ENCODE measurements around the gene HDAC3. TPM values are rescaled to one million over a fixed set of nuclear protein-coding genes. Genes with fewer than 3 reads are reported as not detected.

Gene HDAC3
- total and polyA plus RNA-seq, 4 donors = 35.1 to 62.5 (median 46.7) TPM

DNA sequence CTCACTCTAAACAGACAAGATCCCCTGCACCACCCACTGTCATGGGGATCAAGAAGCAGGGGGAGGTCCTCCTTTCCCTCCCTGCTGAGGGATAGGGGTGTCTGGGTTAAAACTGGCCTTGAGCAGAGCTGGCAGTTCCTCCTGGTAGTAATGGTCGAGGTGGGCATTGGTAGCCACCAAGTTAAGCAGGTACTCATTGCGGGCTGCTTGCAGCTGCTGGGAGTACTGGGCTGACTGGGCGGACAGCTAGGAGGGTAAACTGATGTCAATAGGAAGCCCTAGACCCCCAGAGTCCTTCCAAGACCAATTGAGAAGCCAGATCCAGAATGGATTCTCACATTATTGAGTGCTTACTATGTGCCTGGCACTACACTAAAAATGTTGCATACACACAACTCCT, 11.2 kb upstream of the HDAC3 start:
- DNase-seq = no peak
- Histone ChIP-seq H3K9me3 (ENCODE audit: control insufficient read depth in 4 of 4, insufficient read depth in 3 of 4, low read length in 3 of 4) (no peaks in the 10 kb centered on the region), H3K9ac (ENCODE audit: insufficient read depth in 1 of 2, low read length in 2 of 2) (no peak overlapping the region), H3K4me1 (ENCODE audit: control insufficient read depth in 5 of 5, insufficient read depth in 5 of 5, low read length in 5 of 5) (peaks cover 0 to 13% (median 0%) of the 10 kb centered on the region in 5 donors), H3K4me3 (no peak overlapping the region), H3K27ac (ENCODE audit: low read depth in 1 of 2, low read length in 1 of 2) (no peak overlapping the region), H3K27me3 (ENCODE audit: control insufficient read depth in 3 of 3, insufficient read depth in 3 of 3, low read length in 2 of 3) (no peaks in the 10 kb centered on the region), H3K36me3 (ENCODE audit: control insufficient read depth in 4 of 4, insufficient read depth in 4 of 4, low read length in 4 of 4) (peaks cover 0 to 13% (median 10%) of the 10 kb centered on the region in 4 donors)
- no peak for ATAC-seq (ENCODE audit: insufficient read depth, low FRiP score)
- 90 to 95% methylated on average over 3 of the region's 3 CpGs for WGBS, 2 donors
- TF ChIP-seq, protein P1, sequence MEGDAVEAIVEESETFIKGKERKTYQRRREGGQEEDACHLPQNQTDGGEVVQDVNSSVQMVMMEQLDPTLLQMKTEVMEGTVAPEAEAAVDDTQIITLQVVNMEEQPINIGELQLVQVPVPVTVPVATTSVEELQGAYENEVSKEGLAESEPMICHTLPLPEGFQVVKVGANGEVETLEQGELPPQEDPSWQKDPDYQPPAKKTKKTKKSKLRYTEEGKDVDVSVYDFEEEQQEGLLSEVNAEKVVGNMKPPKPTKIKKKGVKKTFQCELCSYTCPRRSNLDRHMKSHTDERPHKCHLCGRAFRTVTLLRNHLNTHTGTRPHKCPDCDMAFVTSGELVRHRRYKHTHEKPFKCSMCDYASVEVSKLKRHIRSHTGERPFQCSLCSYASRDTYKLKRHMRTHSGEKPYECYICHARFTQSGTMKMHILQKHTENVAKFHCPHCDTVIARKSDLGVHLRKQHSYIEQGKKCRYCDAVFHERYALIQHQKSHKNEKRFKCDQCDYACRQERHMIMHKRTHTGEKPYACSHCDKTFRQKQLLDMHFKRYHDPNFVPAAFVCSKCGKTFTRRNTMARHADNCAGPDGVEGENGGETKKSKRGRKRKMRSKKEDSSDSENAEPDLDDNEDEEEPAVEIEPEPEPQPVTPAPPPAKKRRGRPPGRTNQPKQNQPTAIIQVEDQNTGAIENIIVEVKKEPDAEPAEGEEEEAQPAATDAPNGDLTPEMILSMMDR (IDR thresholded peaks at IDR 0.05; ENCODE audit: control extremely low read depth, extremely low read depth) = no peak

DNA sequence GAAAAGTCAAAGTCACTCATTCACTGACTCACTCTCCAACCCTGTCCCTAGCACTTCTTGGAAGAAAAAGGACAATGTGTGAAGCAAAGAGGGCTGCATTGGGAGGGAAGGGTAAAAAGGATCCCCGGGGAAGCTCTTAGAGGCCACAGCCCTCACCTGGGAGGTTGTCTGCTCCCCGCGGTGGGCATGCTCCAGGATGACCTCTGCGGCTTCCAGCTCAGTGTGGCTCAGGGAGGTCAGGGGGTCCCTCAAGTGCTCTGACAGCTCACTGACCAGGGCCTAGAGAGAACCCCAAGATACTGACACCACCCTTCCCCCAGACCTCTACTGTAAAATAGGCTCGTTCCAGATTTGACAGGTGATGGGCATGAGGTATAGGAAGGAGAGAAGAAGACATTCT, 10.6 kb upstream of the HDAC3 start:
- 87 to 97% methylated on average over 5 of the region's 5 CpGs for WGBS, 2 donors
- Histone ChIP-seq H3K36me3 (ENCODE audit: control insufficient read depth in 4 of 4, insufficient read depth in 4 of 4, low read length in 4 of 4) (peaks cover 0 to 14% (median 9%) of the 10 kb centered on the region in 4 donors), H3K9me3 (ENCODE audit: control insufficient read depth in 4 of 4, insufficient read depth in 3 of 4, low read length in 3 of 4) (no peaks in the 10 kb centered on the region), H3K4me3 (no peak overlapping the region), H3K4me1 (ENCODE audit: control insufficient read depth in 5 of 5, insufficient read depth in 5 of 5, low read length in 5 of 5) (peaks cover 0 to 13% (median 0%) of the 10 kb centered on the region in 5 donors), H3K27me3 (ENCODE audit: control insufficient read depth in 3 of 3, insufficient read depth in 3 of 3, low read length in 2 of 3) (no peaks in the 10 kb centered on the region), H3K27ac (ENCODE audit: low read depth in 1 of 2, low read length in 1 of 2) (no peak overlapping the region), H3K9ac (ENCODE audit: insufficient read depth in 1 of 2, low read length in 2 of 2) (no peak overlapping the region)
- DNase-seq (no peak), ATAC-seq (ENCODE audit: insufficient read depth, low FRiP score) (no peak)
- TF ChIP-seq, protein P1 (IDR thresholded peaks at IDR 0.05; ENCODE audit: control extremely low read depth, extremely low read depth) = no peak

DNA sequence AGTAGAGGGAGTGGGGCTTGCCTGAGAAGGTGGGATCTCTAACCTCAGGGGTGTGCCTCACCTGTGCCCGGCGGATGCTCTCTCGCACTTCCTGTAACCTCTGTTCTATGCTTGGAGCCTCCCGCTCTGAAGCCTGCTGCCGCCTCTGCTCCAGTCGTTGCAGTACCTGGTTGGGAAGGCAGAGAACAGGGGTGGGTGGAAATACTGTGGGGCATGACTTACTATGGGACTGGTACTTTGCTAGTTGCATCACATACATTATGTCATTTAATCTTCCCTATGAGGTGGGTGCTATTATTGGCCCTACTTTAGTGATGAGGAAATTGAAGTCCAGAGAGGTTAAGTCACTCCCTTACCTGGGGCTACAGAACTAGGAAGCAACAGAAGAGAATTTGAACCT, 9.4 kb upstream of the HDAC3 start:
- Histone ChIP-seq H3K36me3 (ENCODE audit: control insufficient read depth in 4 of 4, insufficient read depth in 4 of 4, low read length in 4 of 4) (peaks cover 0 to 16% (median 14%) of the 10 kb centered on the region in 4 donors), H3K4me3 (no peak overlapping the region), H3K9me3 (ENCODE audit: control insufficient read depth in 4 of 4, insufficient read depth in 3 of 4, low read length in 3 of 4) (no peaks in the 10 kb centered on the region), H3K27me3 (ENCODE audit: control insufficient read depth in 3 of 3, insufficient read depth in 3 of 3, low read length in 2 of 3) (no peaks in the 10 kb centered on the region), H3K4me1 (ENCODE audit: control insufficient read depth in 5 of 5, insufficient read depth in 5 of 5, low read length in 5 of 5) (peaks cover 0 to 8% (median 0%) of the 10 kb centered on the region in 5 donors), H3K9ac (ENCODE audit: insufficient read depth in 1 of 2, low read length in 2 of 2) (no peak overlapping the region), H3K27ac (ENCODE audit: low read depth in 1 of 2, low read length in 1 of 2) (no peak overlapping the region)
- DNase-seq (no peak), ATAC-seq (ENCODE audit: insufficient read depth, low FRiP score) (no peak)
- WGBS, 2 donors = 94 to 99% methylated on average over 6 of the region's 6 CpGs
- TF ChIP-seq, protein P1 (IDR thresholded peaks at IDR 0.05; ENCODE audit: control extremely low read depth, extremely low read depth) = no peak
